ENCODE results near the gene RPGRIP1.
"Not testable (repeated sequence)": the region's sequence is repeated elsewhere in the genome, so short reads cannot be mapped to it uniquely, and the experiment has no call there.

DNA sequence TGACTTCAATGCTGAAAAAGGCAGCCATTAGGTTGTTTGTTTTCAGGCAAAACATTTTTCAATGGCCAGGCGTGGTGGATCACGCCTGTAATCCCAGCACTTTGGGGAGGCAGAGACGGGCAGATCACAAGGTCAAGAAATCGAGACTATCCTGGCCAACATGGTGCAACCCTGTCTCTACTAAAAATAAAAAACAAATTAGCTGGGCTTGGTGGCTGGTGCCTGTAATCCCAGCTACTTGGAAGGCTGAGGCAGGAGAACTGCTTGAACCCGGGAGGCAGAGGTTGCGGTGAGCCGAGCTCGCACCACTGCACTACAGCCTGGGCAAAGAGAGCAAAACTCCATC lies 23.8 kb upstream of the RPGRIP1 start:
- TF ChIP-seq, protein P1, sequence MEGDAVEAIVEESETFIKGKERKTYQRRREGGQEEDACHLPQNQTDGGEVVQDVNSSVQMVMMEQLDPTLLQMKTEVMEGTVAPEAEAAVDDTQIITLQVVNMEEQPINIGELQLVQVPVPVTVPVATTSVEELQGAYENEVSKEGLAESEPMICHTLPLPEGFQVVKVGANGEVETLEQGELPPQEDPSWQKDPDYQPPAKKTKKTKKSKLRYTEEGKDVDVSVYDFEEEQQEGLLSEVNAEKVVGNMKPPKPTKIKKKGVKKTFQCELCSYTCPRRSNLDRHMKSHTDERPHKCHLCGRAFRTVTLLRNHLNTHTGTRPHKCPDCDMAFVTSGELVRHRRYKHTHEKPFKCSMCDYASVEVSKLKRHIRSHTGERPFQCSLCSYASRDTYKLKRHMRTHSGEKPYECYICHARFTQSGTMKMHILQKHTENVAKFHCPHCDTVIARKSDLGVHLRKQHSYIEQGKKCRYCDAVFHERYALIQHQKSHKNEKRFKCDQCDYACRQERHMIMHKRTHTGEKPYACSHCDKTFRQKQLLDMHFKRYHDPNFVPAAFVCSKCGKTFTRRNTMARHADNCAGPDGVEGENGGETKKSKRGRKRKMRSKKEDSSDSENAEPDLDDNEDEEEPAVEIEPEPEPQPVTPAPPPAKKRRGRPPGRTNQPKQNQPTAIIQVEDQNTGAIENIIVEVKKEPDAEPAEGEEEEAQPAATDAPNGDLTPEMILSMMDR (IDR thresholded peaks at IDR 0.05; ENCODE audit: low read depth, low read length, poor library complexity, severe bottlenecking): not testable (repeated sequence)
- TF ChIP-seq EZH2phosphoT487 (IDR thresholded peaks at IDR 0.05; ENCODE audit: borderline replicate concordance, low read length): not testable (repeated sequence)

All from DOHH2 (cell line).